OCI-LY7 (cell line): Measurements from ENCODE around the gene DROSHA.

ENCODE experiments used
- CTCF ChIP-seq: fragments of 200-600 bp; sonication (generic); conservative IDR thresholded peaks from 2 replicates; pipeline ENCODE4 v1.5.1; 2014; ENCODE audit warnings: mild to moderate bottlenecking, antibody characterized with exemption, low read length, moderate library complexity, mixed read lengths
- EZH2phosphoT487 ChIP-seq: fragments of 200-600 bp; sonication (generic); IDR thresholded peaks from 2 replicates; pipeline ENCODE4 v1.6.1; 2018; ENCODE audit warnings: low read depth, borderline replicate concordance, mild to moderate bottlenecking, mixed run types, antibody characterized with exemption, low read length, moderate library complexity, mixed read lengths

GRCh38 chr5:31537851-31538250 lies 6.0 kb upstream of the DROSHA start:
- TF ChIP-seq CTCF (no peak), EZH2phosphoT487 (no peak)
